Measurements from ENCODE around the gene EXOSC6. TPM values are rescaled to one million over a fixed set of nuclear protein-coding genes. Genes with fewer than 3 reads are reported as not detected.
"Not testable (repeated sequence)": the region's sequence is repeated elsewhere in the genome, so short reads cannot be mapped to it uniquely, and the experiment has no call there.

EXOSC6 gene
- polyA plus RNA-seq, 5 donors = 12.3 to 19.4 (median 17.3) TPM

GRCh38 chr16:70200063-70200462 is 51.7 kb downstream of the EXOSC6 start:
- DNase-seq = not testable (repeated sequence)

GRCh38 chr16:70199170-70199569 is 52.6 kb downstream of the EXOSC6 start:
- DNase-seq = not testable (repeated sequence)

DNA sequence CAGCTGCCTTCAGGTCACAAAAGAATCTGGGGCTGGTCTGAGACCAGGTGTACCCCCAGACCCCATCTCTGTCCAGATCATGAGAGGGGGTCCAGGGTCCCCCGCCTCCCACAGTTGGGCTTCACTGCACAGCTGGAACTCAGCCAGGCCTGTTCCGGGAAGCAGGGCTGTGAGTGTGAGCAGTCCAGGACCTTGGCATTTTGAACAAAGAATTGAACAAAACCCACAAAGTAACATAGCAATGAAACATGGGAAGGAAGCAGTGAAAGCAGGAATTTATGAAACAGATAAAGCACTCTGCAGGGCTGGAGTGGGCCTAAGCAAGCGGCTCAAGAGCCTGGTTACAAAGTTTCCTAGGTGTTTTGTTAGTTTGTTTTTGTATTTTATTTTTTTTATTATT is 53.1 kb downstream of the EXOSC6 start:
- DNase-seq = peak; percentile 7 to 10

DNA sequence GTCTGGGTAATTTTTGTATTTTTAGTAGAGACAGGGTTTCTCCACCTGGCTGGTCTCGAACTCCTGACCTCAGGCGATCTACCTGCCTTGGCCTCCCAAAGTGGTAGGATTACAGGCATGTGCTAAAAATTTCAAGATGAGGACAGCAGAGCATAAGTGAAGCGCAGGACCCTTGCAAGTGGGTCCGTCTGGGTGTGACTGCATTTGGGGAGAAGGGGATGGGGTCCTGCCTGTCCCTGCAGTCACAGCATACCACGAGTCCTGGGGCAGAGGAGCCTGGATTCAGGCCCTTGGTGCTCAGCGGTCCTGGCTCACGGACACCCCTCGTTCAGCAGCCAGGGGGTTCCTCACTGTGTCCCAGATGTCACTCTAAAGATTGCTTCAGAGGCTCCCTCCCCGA is 53.5 kb downstream of the EXOSC6 start:
- DNase-seq = not testable (repeated sequence)

DNA sequence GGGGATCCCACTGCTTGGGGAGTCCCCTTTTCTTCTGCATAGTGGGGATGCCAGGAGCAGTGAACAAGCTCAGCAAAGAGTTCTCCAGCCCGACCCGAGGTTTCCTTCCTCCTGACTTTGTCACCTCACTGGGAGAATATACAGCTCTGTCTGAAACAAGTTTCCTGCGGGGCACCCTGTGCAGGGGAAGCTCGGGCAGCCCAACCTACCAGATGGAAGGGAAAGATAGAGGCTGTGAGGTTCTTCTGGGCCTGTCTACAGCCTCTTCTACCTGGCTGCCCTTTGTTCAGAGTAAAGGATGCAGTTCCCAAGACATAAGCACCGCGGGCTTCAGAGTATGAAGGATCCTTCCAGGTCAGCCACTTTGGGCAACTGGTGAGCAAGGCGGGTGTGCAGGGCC is 54.1 kb downstream of the EXOSC6 start:
- not testable (repeated sequence) for DNase-seq

Other genes with a start within 250 kb of the EXOSC6 start
- 10 to 100 TPM; 33.7 to 45.7 (median 35.4) TPM for gene PDPR, start 137.6 kb downstream of the EXOSC6 start, polyA plus RNA-seq (ENCODE audit: insufficient read depth in 1 of 5, insufficient read length in 5 of 5, low replicate concordance in 1 of 5)
- under 1 TPM in 3 of 5 donors, not detected in 2; 0.13 to 0.46 (median 0.40) TPM for gene CLEC18C, start 78.2 kb downstream of the EXOSC6 start, polyA plus RNA-seq (ENCODE audit: insufficient read depth in 1 of 5, insufficient read length in 5 of 5, low replicate concordance in 1 of 5)
- gene AARS1, start 37.6 kb upstream of the EXOSC6 start, polyA plus RNA-seq (ENCODE audit: insufficient read depth in 1 of 5, insufficient read length in 5 of 5, low replicate concordance in 1 of 5) = 10 to 100 TPM; 60.4 to 78.3 (median 69.5) TPM
- 10 to 100 TPM; 34.2 to 39.0 (median 35.7) TPM for gene DDX19B, start 47.2 kb upstream of the EXOSC6 start, polyA plus RNA-seq (ENCODE audit: insufficient read depth in 1 of 5, insufficient read length in 5 of 5, low replicate concordance in 1 of 5)
- gene DDX19A, start 95.0 kb upstream of the EXOSC6 start, polyA plus RNA-seq (ENCODE audit: insufficient read depth in 1 of 5, insufficient read length in 5 of 5, low replicate concordance in 1 of 5) = 10 to 100 TPM; 41.3 to 54.7 (median 49.3) TPM
- 10 to 100 TPM; 26.3 to 48.1 (median 29.1) TPM for gene ST3GAL2, start 187.2 kb upstream of the EXOSC6 start, polyA plus RNA-seq (ENCODE audit: insufficient read depth in 1 of 5, insufficient read length in 5 of 5, low replicate concordance in 1 of 5)
- gene FCSK, start 202.7 kb upstream of the EXOSC6 start, polyA plus RNA-seq (ENCODE audit: insufficient read depth in 1 of 5, insufficient read length in 5 of 5, low replicate concordance in 1 of 5) = 10 to 100 TPM in 4 of 5 donors, 1 to 10 TPM in 1; 9.4 to 14.4 (median 13.4) TPM